Measurements from ENCODE around the gene HPSE.
"Not testable (repeated sequence)": the region's sequence is repeated elsewhere in the genome, so short reads cannot be mapped to it uniquely, and the experiment has no call there.

GRCh38 chr4:83325306-83325705 lies 9.3 kb downstream of the HPSE start:
- TF ChIP-seq MAX (IDR thresholded peaks at IDR 0.05; ENCODE audit: low read depth); CTCF (IDR thresholded peaks at IDR 0.05); NFIC (IDR thresholded peaks at IDR 0.05; ENCODE audit: borderline replicate concordance); JUND (IDR thresholded peaks at IDR 0.05); YY1 (IDR thresholded peaks at IDR 0.05; ENCODE audit: low read depth); TAF1 (IDR thresholded peaks at IDR 0.05; ENCODE audit: borderline replicate concordance, low read depth, low read length); CHD2 (IDR thresholded peaks at IDR 0.05; ENCODE audit: low read length, partially characterized antibody); RFX5 (IDR thresholded peaks at IDR 0.05; ENCODE audit: low read length); ELF1 (IDR thresholded peaks at IDR 0.05); POLR2AphosphoS5 (IDR thresholded peaks at IDR 0.05; ENCODE audit: low read depth, low read length); ZBTB33 (IDR thresholded peaks at IDR 0.05; ENCODE audit: borderline replicate concordance, low read depth): not testable (repeated sequence)
